Activated CD4-positive, CD25-positive, alpha-beta regulatory T cell treated with anti-CD3 and anti-CD28 coated beads, Interleukin-2, amount 50 U/mL, for 16 hours (primary cell): ENCODE measurements around the gene LY6G6D.

ENCODE experiments used
- DNase-seq: peaks from one replicate; pipeline ENCODE4 v3.0.0-alpha.2; 2020; ENCODE audit warnings: low read depth, low spot score

Gene LY6G6D

DNA sequence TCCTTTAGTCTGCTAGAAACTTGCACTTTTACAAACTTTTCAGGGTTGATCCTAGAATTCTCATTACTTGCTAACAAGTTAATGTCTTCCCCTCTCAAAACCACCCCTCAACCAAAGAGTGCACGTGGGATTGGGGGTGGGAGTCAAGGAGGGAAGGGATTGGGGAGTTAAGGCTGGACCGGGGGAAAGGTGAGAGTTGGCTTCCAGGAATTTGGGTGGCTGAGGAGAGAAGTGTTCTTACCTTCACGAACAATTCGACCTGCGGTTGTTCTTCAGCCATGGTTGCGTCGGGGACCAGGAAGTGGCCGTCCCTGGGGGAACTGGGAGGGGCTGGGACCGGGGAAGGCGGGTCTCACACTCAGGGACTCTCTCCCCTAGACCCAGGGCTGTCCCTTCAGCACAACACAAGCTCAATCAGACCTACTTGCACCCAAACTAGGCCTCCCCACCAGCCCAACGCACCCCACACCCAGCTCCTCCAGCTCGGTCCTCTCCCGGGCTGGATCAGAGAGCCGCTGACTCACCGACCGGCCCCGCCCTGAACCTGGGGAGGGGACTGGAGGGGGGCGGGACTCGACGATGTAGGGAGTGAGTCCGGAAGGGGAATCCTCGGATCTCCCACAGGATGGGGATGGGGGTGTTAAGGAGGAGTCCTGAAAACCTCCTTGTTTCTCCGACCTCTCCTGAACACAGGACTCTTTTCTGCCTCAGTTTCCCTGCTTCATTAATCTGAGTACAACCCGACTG, 21.0 kb downstream of the LY6G6D start, which contains the start of gene CLIC1:
Gene CLIC1 (minus strand): TSS at position 510 of the 747 bp plus-strand sequence. CDS start 230 bp downstream, at position 280.
- peak; percentile 52 for DNase-seq

DNA sequence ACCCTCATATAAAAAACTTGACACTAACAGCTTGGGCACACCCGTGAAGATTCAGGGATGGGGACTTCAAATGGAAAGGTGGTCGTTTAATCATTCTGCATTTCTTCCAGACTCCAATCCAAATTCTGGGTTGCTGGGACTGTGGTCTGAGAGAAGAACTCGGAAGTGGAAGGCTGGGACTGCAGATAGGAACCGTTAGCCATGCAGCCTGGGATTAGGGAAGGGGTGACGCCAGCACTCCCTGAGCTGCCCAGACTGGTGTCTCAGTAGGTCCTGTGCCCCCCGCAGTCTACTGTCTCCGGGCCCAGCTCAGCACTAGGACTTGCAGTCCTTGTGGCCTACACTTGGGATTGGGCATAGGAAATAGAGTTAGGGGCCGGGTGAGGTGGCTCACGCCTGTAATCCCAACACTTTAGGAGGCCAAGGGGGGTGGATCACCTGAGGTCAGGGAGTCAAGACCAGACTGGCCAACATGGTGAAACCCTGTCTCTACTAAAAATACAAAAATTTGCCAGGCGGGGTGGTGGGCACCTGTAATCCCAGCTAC, 21.7 kb downstream of the LY6G6D start:
- no peak for DNase-seq

DNA sequence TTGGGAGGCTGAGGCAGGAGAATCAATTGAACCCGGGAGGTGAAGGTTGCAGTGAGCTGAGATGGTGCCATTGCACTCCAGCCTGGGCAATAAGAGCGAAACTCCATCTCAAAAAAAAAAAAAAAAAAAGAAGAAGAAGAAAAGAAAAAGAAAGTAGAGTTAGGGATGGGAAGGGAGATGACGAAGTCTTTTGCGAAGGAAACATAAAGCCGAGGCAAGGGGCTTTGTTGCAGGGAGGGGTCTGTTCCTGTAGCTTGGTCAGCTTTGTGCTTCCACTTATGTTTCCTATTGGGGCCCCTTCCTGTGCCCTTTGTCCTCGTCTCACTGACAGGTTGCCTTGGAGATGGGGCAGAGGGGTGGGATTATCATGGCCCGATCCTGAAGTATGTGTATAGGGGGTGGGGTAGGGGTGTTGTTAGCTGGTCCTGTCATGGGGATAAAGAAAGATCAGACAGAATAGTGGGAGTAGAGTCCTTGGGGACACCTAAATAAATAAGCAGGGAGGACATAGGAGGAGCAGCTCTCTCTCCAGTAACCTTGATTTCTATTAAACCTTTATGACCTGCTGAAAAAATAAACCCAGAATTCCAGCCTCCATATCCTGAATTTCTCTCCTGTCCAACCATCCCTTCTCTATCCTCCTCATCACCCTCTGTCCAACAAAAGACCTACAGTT, 22.3 kb downstream of the LY6G6D start:
- DNase-seq, result no peak

DNA sequence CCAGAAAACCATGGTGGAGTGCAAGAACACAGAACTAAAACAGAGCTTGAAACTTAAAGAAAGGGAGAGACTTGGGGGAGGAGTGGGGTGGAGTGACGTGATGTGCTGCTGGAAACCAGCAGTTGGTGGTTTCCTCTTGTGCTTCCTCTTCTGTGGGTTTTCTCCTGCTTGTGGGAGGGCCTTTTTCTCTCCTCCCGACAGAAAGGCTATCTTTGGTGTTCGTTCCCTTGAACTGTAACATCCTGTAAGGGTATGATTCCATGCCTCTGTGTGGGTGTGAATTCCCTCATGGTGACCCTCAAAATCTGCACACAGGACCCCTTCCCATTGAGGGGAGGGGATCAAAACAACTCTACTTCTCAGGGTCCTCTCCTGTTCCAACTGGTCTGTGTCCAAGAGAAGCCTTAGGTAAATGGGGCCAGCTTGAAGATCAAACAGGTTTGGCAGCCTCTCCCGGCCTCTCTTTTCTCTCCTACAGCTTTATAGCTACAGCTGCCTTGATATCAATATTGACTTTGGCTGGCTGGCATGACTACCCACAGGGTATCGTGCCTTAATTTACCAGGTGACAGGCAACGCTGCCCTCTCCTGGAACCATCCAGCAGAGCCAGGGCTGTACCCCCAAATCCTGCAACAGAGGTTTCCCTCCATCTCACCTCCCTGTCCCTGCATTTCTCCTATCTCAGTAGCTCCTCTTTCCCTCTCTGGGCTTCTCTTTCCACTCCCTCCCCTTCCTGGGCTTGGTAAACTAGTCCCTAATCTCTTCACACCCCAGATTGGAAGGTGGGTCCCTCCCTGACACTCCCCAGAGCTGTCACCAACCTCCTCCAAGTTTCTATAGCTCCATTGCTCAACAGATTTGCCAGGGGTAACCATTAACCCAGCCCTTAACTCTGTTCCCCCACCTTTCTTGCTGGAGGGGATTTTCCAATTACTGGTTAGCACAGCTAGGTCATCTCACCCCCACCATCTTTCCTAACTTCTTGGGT, 23.1 kb downstream of the LY6G6D start:
- DNase-seq, result peak; percentile 48

DNA sequence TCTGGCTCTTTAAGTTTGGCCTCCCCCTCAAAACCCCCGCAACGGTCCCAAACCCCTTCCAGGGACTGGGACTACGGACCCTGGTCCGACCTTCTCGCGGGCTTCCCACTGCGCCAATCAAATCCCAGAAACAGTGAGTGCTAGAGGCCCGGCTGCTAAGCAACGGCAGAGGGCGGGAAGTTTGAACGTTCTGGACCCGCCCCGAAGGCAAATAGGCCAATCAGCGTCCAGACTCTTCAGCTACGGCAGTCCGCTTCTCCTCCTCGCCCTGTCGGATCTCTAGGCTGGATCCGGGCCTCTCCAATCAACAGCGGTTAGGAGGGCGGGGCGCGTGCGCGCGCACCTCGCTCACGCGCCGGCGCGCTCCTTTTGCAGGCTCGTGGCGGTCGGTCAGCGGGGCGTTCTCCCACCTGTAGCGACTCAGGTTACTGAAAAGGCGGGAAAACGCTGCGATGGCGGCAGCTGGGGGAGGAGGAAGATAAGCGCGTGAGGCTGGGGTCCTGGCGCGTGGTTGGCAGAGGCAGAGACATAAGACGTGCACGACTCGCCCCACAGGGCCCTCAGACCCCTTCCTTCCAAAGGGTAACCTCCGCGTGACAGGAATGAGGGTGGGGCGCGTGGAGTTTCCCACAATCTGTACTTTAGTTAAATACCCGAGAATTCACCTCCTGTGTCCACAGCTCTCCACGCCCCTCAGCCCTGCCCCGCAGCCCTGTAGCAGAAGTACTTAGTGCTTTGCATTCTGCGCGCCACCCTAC, 24.7 kb downstream of the LY6G6D start, which contains the start of gene MSH5:
Gene MSH5 (plus strand): TSS at position 367 of the 758 bp plus-strand sequence. CDS start 462 bp downstream, outside the sequence.
- DNase-seq, result peak; percentile 88

DNA sequence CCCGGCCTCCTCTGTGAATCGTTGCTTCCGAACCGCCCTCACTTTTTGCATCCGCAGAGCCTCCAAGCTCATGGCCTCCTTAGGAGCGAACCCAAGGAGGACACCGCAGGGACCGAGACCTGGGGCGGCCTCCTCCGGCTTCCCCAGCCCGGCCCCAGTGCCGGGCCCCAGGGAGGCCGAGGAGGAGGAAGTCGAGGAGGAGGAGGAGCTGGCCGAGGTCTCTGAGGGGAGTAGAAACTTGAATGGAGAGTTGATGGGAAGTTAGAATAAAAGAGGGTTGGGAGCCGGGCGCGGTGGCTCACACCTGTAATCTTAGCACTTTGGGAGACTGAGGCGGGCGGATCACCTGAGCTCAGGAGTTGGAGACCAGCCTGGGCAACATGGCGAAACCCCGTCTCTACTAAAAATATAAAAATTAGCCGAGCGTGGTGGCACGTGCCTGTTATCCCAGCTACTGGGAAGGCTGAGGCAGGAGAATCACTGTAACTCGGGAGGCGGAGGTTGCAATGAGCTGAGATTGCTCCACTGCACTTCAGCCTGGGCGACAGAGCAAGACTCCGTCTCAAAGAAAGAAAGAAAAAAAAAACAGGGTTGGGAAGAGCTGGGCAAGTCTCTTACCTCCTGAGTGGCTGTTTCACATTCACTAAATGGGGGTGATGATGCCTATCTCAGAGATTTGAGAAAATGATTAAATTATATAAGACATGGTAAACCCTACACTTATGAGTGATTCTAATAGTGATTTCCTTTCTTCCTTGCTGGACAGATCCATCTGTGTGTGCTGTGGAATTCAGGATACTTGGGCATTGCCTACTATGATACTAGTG, 25.5 kb downstream of the LY6G6D start:
- DNase-seq, result no peak

DNA sequence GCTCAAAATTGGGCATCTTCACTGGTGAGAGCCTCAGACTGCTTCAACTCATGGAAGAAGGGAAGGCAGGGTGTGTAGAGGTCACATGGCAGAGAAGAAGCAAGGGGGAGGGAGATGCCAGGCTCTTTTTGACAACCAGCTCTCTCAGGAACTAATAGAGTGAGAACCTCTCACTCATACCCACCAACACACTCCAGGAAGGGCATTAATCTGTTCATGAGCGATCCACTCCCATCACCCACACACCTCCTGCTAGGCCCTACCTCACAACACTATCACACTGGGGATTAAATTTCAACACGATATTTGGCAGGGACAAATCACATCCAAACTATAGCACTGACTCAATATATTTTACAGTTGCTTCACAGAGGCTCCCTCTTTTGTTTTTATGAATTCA, 26.7 kb downstream of the LY6G6D start:
- no peak for DNase-seq

DNA sequence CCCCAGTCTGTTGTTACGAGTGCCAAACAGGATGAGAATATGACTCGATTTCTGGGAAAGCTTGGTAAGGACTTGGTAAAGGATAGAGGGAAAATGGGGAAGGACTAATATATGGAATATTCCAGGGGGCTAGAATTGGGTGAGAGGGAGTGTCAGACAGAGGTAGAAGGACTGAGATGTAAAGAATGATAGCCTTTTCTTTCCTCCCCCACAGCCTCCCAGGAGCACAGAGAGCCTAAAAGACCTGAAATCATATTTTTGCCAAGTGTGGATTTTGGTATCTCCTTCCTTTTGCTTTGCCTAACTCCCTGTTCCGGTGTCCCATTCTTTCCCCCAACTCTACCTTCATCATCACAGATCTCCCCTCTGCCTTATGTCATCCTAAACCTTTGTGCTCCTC, 27.7 kb downstream of the LY6G6D start:
- DNase-seq, result no peak

DNA sequence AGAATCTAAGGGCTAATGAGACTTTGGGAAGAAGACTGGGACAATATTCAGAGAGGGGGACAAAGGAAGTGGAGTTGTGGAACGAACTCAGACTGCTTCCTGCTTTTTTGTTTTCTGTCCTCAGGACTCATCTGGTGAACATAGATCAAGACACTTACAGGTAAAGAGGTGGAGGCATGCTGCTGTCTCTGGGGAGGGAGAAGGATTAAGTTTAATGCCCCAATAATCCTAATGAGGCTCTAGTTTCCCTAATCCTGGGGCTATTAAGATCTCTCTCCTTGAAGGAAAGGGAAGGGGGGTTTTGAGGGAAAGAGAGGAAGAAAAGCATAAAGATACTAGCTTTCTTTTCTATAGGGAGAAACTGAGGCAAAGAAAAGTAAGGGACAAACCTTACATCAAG, 29.3 kb downstream of the LY6G6D start:
- no peak for DNase-seq

DNA sequence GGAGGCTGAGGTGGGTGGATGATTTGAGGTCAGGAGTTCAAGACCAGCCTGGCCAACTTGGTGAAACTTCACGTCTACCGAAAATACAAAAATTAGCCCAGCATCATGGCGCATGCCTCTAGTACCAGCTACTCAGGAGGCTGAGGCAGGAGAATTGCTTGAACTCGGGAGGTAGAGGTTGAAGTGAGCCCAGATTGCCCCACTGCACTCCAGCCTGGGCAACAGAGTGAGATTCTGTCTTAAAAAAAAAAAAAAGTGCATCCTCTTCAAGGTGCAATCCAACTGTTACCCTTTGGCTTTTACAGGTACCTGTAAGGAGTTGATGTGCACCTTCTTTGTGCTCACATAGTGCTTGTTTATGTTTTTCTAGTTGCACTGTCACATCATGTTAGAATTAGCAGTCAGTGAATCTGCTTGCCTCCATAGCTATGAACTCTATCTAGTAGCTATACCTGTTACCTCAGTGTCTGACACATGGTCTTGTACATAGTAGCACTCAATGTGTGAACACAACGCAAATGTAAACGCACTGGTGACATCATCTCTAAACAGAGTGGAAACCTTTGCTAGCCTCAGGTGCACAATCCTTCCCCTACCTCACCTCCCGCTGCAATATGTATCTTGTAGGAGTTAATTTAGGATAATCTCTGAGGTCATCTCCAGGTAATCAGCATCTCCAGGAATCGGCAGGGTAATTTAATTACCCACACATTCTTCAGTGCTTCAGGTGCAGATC, 34.3 kb downstream of the LY6G6D start:
- DNase-seq, result no peak

DNA sequence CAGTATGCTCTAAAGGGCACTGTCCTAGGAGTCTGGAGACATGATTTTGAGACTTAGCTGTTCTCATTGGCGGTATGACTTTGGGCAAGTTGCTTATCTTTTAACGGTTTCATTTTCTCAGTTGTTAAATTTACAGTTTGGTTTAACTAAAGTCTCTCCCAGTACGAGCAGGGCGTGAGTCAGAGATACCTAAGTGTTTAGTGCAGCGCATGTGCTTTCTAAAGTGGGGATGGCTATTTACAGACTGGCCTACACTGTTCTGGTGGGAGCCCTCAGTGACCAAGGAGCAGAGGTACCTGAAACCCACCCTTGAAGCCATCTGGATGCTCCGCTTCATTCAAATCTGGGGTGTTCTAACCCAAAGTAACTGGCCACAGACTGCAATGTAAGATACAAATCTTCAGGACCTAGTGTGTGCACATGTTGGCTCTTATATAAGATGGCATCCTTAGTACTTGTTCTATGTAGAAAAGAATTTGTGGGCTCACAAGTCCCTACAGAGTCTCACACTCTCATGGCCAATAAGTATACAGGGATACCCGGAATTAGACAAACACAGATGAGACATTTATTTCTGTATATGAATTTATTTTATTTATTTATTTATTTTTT, 35.4 kb downstream of the LY6G6D start:
- DNase-seq, result no peak

DNA sequence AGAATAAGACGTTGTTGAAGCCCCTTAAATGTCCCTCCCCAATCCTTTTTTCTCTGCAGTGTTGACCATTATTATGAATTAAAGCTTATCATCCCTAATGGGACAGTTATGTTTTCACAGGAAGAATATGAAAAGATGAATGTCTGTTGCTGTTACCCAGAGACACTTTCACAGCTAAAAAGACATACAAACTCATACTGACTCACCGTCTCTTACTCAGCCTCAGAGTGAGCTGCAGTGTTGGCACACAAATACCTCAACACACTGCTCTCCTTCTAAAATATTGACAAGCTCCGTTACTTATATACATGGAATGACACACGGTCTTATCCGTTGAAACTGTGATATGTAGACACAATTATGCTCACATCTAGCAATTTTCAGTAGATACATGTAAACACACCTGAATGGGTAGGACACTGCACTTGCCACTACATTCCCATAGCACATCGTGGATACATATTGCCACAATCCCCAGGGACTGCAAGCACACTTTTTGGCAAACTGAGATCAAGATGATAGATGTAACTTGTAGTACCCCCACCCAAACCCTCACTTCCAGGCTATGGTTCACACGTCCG, 37.7 kb downstream of the LY6G6D start:
- DNase-seq, result no peak

DNA sequence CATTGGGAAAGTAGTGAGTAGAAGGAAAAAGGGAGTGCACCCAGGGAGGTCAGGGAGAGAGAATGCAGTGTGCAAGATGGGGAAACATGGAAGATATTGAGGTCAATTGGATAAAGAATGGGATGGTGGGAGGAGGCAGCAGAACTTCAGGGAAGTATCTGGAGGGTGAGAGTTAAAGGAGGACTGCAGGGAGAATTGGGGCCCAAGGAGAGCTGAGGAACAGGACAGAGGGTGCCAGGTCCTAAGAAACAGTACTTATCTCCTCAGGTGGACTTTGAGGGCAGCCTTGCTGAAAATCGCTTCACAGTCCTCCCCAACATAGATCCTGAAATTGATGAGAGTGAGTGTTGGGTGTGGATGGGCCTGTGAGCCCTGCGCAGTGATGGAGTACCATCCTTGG, 43.1 kb downstream of the LY6G6D start:
- no peak for DNase-seq

DNA sequence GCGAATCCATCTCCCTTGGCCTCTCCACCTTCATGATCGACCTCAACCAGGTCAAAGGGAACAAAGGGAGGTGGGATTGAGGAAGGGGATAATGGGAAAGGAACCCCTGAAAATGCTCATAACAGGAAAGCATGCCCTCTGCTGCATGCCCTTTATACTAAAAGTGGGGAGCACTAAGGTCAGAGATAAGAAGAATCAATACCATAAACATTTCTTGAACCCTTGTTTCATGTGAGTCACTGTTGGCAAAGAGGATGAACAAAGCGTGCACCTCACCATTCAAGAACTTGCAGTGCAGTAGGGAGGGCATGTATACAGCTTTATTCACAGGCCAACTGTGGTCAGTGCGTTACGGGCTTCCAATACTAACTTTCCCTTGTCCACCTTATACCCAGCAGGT, 45.6 kb downstream of the LY6G6D start:
- DNase-seq, result no peak

DNA sequence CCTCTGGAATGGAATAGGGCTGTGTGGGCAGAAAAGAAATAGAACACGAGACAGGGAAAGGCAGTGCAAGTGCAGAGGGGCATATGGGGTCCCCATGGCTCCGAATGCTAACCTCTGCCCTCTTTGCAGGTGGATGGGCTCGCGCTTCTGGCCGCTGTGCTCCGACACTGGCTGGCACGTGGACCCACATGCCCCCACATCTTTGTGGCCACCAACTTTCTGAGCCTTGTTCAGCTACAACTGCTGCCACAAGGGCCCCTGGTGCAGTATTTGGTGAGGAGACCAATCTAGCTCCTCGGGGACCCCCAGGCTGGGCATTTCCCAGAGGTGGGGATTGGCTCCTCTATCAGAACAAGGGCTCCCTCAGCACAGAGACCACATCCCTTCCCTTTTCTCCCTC, 46.2 kb downstream of the LY6G6D start:
- no peak for DNase-seq

DNA sequence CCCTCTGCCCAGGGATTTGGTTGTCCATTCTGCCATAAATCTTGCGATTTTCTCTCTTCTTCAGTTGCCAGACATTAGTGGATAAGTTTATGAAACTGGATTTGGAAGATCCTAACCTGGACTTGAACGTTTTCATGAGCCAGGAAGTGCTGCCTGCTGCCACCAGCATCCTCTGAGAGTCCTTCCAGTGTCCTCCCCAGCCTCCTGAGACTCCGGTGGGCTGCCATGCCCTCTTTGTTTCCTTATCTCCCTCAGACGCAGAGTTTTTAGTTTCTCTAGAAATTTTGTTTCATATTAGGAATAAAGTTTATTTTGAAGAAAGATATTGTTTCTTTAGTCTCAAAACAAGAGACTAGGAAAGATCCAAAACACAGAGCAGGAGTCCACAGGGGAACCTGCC, 47.2 kb downstream of the LY6G6D start, which contains the start of gene SAPCD1:
Gene SAPCD1 (plus strand): TSS at position 301 of the 400 bp plus-strand sequence. CDS start 399 bp downstream, outside the sequence.
- no peak for DNase-seq

DNA sequence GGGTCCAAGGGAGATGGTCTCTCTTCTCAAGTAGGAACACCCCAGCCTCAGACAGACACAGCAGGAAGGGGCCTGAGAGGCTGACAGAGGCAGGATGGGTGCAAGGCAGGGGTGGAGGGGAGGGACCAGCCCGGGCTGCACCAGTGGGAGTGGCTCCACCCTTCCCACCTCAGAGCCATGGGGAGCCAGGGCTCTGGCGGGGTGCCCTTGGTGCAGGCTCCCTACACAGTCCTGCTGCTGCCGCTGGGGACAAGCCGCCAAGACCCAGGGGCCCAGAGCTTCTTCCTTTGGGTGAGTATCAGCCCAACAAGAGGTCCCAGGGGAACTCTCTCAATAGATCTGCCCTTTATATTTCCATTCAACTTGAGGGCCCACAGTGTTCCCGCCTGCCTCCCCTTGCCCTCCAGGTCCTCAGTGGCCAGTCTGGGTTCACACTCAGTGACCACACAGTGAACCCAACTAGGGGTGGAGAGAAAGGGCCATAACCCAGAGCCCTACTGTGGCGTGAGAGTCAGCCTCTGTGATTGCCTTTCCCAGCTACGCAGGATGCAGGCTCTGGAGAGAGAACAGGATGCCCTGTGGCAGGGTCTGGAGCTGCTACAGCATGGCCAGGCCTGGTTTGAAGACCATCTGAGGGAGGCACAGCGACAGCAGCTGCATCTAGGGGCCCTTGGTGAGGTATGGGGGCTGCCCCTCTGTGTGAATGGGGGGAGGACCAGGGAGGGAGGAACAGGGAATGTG, 47.9 kb downstream of the LY6G6D start:
- DNase-seq, result no peak

DNA sequence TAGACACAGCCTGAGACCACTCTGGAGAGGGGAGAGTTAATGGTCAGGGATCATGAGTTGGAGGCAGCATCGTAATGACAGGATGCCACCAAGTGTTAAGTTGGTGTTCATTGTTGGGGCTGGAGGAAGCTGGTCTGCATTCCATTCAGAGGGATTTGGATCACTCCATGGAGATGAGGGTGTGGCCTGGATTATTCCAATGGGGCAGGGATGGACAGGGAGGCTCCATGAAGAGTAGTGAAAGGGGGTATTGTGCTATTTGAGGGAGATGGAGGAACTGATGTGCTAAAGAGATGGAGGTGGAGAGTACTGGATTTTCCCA, 48.4 kb downstream of the LY6G6D start:
- DNase-seq, result no peak
